Neural progenitor cell (in vitro differentiated cells): ENCODE measurements around the gene FOXK1. TPM values are rescaled to one million over a fixed set of nuclear protein-coding genes. Genes with fewer than 3 reads are reported as not detected.
A peak's percentile ranks its signal among the peaks of the same experiment; 100 is the strongest.
"Not testable (repeated sequence)": the region's sequence is repeated elsewhere in the genome, so short reads cannot be mapped to it uniquely, and the experiment has no call there.

Experiments used
- DNase-seq: peaks from one replicate; pipeline ENCODE4 v3.0.0-alpha.2; 2016; ENCODE audit warnings: low spot score
- H2AFZ ChIP-seq: fragments of 200-600 bp; sonication (generic); replicated peaks from 2 replicates; pipeline ENCODE4 v1.6.1; 2016; ENCODE audit warnings: antibody characterized with exemption
- H3F3A ChIP-seq: fragments of 200-600 bp; sonication (generic); 2 replicates; pipeline ENCODE4 v1.6.1; 2016; ENCODE audit warnings: antibody characterized with exemption, low read depth
- H3K27ac ChIP-seq: fragments of 200-600 bp; sonication (generic); 2 replicates; pipeline ENCODE4 v1.5.1; 2016; ENCODE audit warnings: mild to moderate bottlenecking
- H3K27me3 ChIP-seq: fragments of 200-600 bp; sonication (generic); 2 replicates; pipeline ENCODE4 v1.6.1; 2016; ENCODE audit warnings: mild to moderate bottlenecking, moderate library complexity
- H3K36me3 ChIP-seq: fragments of 200-600 bp; sonication (generic); 2 replicates; pipeline ENCODE4 v1.5.1; 2016
- H3K4me1 ChIP-seq: fragments of 200-600 bp; sonication (generic); 2 replicates; pipeline ENCODE4 v1.6.1; 2016; ENCODE audit warnings: mixed run types
- H3K4me2 ChIP-seq: fragments of 200-600 bp; sonication (generic); 2 replicates; pipeline ENCODE4 v1.6.1; 2016
- H3K4me3 ChIP-seq: fragments of 200-600 bp; sonication (generic); 2 replicates; pipeline ENCODE4 v1.5.1; 2016
- H3K79me2 ChIP-seq: fragments of 200-600 bp; sonication (generic); 2 replicates; pipeline ENCODE4 v1.6.1; 2016; ENCODE audit warnings: low read depth
- H3K9ac ChIP-seq: fragments of 200-600 bp; sonication (generic); 2 replicates; pipeline ENCODE4 v1.6.1; 2016
- H3K9me3 ChIP-seq: fragments of 200-600 bp; sonication (generic); 2 replicates; pipeline ENCODE4 v1.5.1; 2016; ENCODE audit warnings: low read depth
- H4K20me1 ChIP-seq: fragments of 200-600 bp; sonication (generic); 2 replicates; pipeline ENCODE4 v1.6.1; 2016; ENCODE audit warnings: low read depth
- H3K27ac Mint-ChIP-seq: 3 replicates; pipeline ENCODE4 v1.8.0; 2021; ENCODE audit warnings: mixed read lengths
- H3K27me3 Mint-ChIP-seq: 2 replicates; pipeline ENCODE4 v1.8.0; 2022; ENCODE audit warnings: low read depth, mild to moderate bottlenecking, inconsistent platforms, moderate library complexity, mixed read lengths; ENCODE audit not compliant: insufficient read depth
- H3K36me3 Mint-ChIP-seq: 3 replicates; pipeline ENCODE4 v1.8.0; 2021; ENCODE audit warnings: mixed read lengths
- H3K4me1 Mint-ChIP-seq: 3 replicates; pipeline ENCODE4 v1.8.0; 2021; ENCODE audit warnings: mixed read lengths
- H3K4me3 Mint-ChIP-seq: 3 replicates; pipeline ENCODE4 v1.8.0; 2021; ENCODE audit warnings: mild to moderate bottlenecking, moderate library complexity, mixed read lengths
- H3K9me3 Mint-ChIP-seq: 3 replicates; pipeline ENCODE4 v1.8.0; 2020; ENCODE audit warnings: mixed read lengths
- EZH2 ChIP-seq: fragments of 200-600 bp; sonication (generic); IDR thresholded peaks from 2 replicates; pipeline ENCODE4 v1.6.1; 2017; ENCODE audit warnings: antibody characterized with exemption, mild to moderate bottlenecking, moderate library complexity
- EZH2phosphoT487 ChIP-seq: fragments of 200-600 bp; sonication (generic); IDR thresholded peaks from 2 replicates; pipeline ENCODE4 v1.6.1; 2017; ENCODE audit warnings: antibody characterized with exemption
- total RNA-seq: library from RNA; depleted of rRNA; stranded (reverse); fragments of >200 nt; gene quantifications from 2 replicates; pipeline ENCODE4 v1.2.3, GENCODE V29; 2015; ENCODE audit warnings: low replicate concordance
- TF ChIP-seq, protein P1 (sequence below): fragments of 200-600 bp; sonication (generic); IDR thresholded peaks from 2 replicates; pipeline ENCODE4 v1.5.1; 2017; ENCODE audit warnings: antibody characterized with exemption, mild to moderate bottlenecking

Gene FOXK1
- total RNA-seq, 1 donor from 2014 or later: 11.1 TPM

DNA sequence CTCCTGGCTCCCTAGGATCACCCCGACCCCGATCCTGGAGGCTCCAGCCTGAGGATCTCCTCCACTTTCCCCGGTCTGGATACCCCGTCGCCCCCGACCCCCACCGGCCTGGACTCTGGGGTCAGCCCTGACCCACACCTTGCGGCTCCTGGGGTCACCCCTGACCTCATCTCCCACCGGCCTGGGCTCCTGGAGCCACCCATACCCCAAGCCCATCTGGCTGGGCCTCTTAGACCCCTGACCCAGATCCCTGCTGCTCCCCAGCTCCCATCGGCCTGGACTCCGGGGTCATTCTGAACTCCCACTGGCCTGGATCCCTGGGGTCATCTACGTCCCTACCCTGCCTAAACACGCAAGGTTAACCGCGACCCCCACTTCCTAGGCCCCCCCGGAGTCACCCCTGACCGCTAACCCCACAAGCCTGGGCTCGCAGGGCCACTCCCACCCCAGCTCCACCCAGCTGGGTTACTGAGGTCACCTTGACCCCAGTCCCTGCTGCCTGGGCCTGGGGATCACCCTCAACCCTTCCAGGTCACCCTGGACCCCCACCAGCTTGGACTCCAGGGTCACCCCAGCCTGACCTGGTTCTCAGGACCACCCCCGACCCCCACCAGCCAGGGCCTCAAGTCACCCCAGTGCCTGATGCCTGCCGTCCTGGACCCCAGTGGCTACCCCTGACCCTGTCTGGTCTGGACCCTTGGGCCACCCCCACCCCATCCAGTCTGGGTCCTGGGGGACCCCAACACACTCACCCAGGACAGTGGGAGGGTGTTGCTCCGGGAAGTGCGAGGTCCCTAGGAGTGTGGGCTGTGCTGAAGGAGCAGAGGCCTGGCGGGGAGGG, 1.2 kb downstream of the FOXK1 start:
- Mint-ChIP-seq H3K36me3 (peaks cover 5% of the 10 kb centered on the region), H3K4me1 (peaks cover 29% of the 10 kb centered on the region), H3K9me3 (no peaks in the 10 kb centered on the region), H3K27ac (peak overlapping the region; percentile 93), H3K4me3 (peak overlapping the region; percentile 90), H3K27me3 (peaks cover 9% of the 10 kb centered on the region)
- Histone ChIP-seq H4K20me1 (peaks cover 58% of the 10 kb centered on the region), H3K4me3 (peak overlapping the region; percentile 89), H3K4me2 (peak overlapping the region; percentile 100), H3K27me3 (peaks cover 36% of the 10 kb centered on the region), H3K36me3 (no peaks in the 10 kb centered on the region), H3K9ac (peak overlapping the region; percentile 60), H3K79me2 (peaks cover 58% of the 10 kb centered on the region), H3F3A (no peaks in the 10 kb centered on the region), H3K9me3 (no peaks in the 10 kb centered on the region), H3K4me1 (peaks cover 12% of the 10 kb centered on the region), H2AFZ (no peak overlapping the region), H3K27ac (no peak overlapping the region)
- no peak for DNase-seq
- TF ChIP-seq EZH2phosphoT487 (no peak), EZH2 (no peak)

DNA sequence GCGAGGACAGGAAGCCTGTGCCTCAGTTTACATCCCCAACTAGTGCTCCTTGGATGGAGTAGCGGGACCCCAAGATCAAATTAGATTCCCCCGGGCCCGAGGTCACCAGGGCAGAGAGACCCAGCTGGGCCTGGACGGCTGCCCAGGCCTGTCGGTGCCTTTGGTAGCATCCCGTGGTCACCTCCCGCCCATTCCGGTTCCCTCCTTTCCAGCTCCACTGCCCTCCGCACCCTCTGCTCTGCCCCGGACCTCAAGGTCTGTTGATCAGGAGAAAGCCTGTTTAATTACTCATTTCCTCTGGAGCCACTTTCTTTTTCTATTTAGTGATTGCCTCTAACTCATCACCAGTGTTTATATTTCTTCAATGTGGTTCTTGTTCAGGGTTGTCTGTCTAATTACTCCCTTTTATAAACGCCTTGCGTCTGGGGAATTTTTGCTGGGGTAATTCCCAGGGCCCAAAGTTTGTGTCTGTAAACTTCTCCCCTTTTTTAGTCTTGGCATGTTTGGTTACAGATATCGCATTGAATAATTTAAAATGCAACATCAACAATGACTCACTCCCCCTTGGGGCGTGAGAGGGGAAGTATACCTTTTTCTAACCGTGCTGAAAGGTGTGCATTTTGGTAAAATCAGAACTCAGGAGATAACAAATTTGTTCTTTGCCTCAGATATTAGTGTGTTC, 1.9 kb downstream of the FOXK1 start:
- Histone ChIP-seq H4K20me1 (peaks cover 66% of the 10 kb centered on the region), H3K9me3 (no peaks in the 10 kb centered on the region), H3K36me3 (no peaks in the 10 kb centered on the region), H2AFZ (no peak overlapping the region), H3F3A (no peaks in the 10 kb centered on the region), H3K79me2 (peaks cover 66% of the 10 kb centered on the region), H3K4me3 (peak overlapping the region; percentile 89), H3K27ac (no peak overlapping the region), H3K27me3 (peaks cover 28% of the 10 kb centered on the region), H3K9ac (no peak overlapping the region), H3K4me1 (peaks cover 12% of the 10 kb centered on the region), H3K4me2 (peak overlapping the region; percentile 100)
- TF ChIP-seq, protein P1, sequence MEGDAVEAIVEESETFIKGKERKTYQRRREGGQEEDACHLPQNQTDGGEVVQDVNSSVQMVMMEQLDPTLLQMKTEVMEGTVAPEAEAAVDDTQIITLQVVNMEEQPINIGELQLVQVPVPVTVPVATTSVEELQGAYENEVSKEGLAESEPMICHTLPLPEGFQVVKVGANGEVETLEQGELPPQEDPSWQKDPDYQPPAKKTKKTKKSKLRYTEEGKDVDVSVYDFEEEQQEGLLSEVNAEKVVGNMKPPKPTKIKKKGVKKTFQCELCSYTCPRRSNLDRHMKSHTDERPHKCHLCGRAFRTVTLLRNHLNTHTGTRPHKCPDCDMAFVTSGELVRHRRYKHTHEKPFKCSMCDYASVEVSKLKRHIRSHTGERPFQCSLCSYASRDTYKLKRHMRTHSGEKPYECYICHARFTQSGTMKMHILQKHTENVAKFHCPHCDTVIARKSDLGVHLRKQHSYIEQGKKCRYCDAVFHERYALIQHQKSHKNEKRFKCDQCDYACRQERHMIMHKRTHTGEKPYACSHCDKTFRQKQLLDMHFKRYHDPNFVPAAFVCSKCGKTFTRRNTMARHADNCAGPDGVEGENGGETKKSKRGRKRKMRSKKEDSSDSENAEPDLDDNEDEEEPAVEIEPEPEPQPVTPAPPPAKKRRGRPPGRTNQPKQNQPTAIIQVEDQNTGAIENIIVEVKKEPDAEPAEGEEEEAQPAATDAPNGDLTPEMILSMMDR: no peak
- TF ChIP-seq EZH2phosphoT487 (no peak), EZH2 (no peak)
- H3K27me3 Mint-ChIP-seq: peaks cover 9% of the 10 kb centered on the region
- peaks cover 32% of the 10 kb centered on the region for H3K4me1 Mint-ChIP-seq
- no peaks in the 10 kb centered on the region for H3K9me3 Mint-ChIP-seq
- peak overlapping the region; percentile 93 for H3K27ac Mint-ChIP-seq
- no peak for DNase-seq
- peaks cover 5% of the 10 kb centered on the region for H3K36me3 Mint-ChIP-seq
- peak overlapping the region; percentile 90 for H3K4me3 Mint-ChIP-seq

DNA sequence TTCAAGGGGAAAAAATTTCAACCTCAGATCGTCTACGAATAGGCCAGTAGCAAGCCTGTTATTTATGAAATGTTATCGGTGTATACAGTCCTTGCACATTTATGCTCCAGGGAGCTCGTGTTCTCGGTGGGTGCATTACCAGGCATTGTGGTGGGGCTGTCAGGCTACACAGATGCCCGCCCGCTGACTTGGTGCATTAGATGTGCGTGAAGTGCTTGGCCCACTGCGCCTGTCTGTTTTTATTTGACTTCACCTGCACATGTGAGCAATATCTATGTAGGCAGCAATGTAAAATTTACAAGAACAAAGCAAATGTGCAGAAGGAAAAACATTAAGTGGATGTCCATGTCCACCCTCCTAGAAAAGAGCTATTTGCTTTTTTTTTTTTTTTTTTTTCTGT, 2.8 kb downstream of the FOXK1 start:
- no peak for TF ChIP-seq EZH2phosphoT487
- TF ChIP-seq EZH2: no peak
- TF ChIP-seq, protein P1: no peak
- H3K27me3 Mint-ChIP-seq: peaks cover 7% of the 10 kb centered on the region
- peaks cover 40% of the 10 kb centered on the region for H3K4me1 Mint-ChIP-seq
- no peak for DNase-seq
- no peak overlapping the region for H3K27ac ChIP-seq
- H3K4me2 ChIP-seq: no peak overlapping the region
- H3K9me3 ChIP-seq: no peaks in the 10 kb centered on the region
- H3K4me1 ChIP-seq: peaks cover 12% of the 10 kb centered on the region
- H4K20me1 ChIP-seq: peaks cover 74% of the 10 kb centered on the region
- H3K27ac Mint-ChIP-seq: peak overlapping the region; percentile 31
- H3K36me3 ChIP-seq: no peaks in the 10 kb centered on the region
- no peaks in the 10 kb centered on the region for H3F3A ChIP-seq
- H3K36me3 Mint-ChIP-seq: peaks cover 5% of the 10 kb centered on the region
- H3K4me3 ChIP-seq: no peak overlapping the region
- no peak overlapping the region for H3K9ac ChIP-seq
- H3K9me3 Mint-ChIP-seq: no peaks in the 10 kb centered on the region
- H3K27me3 ChIP-seq: peaks cover 20% of the 10 kb centered on the region
- no peak overlapping the region for H2AFZ ChIP-seq
- H3K79me2 ChIP-seq: peaks cover 74% of the 10 kb centered on the region
- peak overlapping the region; percentile 90 for H3K4me3 Mint-ChIP-seq

DNA sequence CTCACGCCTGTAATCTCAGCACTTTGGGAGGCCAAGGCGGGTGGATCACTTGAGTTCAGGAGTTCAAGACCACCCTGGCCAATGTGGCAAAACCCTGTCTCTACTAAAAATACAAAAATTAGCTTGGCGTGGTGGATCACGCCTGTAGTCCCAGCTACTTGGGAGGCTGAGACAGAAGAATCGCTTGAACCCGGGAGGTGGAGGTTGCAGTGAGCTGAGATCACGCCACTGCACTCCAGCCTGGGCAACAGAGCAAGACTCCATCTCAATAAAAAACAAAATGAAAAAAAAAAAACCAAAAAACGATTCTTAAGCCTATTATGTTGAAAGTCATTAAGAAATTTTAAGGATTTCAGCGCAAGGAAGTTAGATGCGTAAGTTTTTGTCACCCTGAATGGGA, 3.6 kb downstream of the FOXK1 start:
- Histone ChIP-seq H3K4me1 (peaks cover 12% of the 10 kb centered on the region), H3K27me3 (peaks cover 12% of the 10 kb centered on the region), H3K79me2 (peaks cover 82% of the 10 kb centered on the region), H4K20me1 (peaks cover 82% of the 10 kb centered on the region)
- H3K9ac ChIP-seq, H3K36me3 Mint-ChIP-seq, DNase-seq, H3K9me3 ChIP-seq, H3K9me3 Mint-ChIP-seq, H3K27me3 Mint-ChIP-seq, H3K36me3 ChIP-seq, H3F3A ChIP-seq, H2AFZ ChIP-seq, H3K4me2 ChIP-seq, H3K4me3 ChIP-seq, H3K4me3 Mint-ChIP-seq, H3K27ac ChIP-seq, H3K27ac Mint-ChIP-seq: not testable (repeated sequence)
- H3K4me1 Mint-ChIP-seq: peaks cover 45% of the 10 kb centered on the region
